Natural killer cell (primary cell): ENCODE results near the gene LAMC2. TPM values are rescaled to one million over a fixed set of nuclear protein-coding genes. Genes with fewer than 3 reads are reported as not detected.

Experiments
- ATAC-seq, 3 donors: fragments of 150-1000 bp in 2 of 3; fragments of 200-7000 bp in 1 of 3; cut with Tn5 transposase; 1 replicate in 1 of 3; 2 replicates in 2 of 3; pipeline ENCODE4 v1.10.0; 2021; ENCODE audit warnings: mild to moderate bottlenecking in 2 of 3, moderate library complexity in 2 of 3
- DNase-seq, 2 donors: peaks; one replicate each; pipeline versions ENCODE4 v3.0.0 to v3.0.0-alpha.2; 2013 to 2021; ENCODE audit warnings: mixed read lengths in 1 of 2
- H3K27ac ChIP-seq: one replicate; pipeline ENCODE4 v1.5.1; 2013; ENCODE audit warnings: mild to moderate bottlenecking, low read length
- H3K27me3 ChIP-seq: one replicate; pipeline ENCODE4 v1.6.1; 2013; ENCODE audit warnings: low read length; ENCODE audit not compliant: control insufficient read depth, insufficient read depth
- H3K36me3 ChIP-seq: one replicate; pipeline ENCODE4 v1.6.1; 2013; ENCODE audit warnings: low read length; ENCODE audit not compliant: control insufficient read depth, insufficient read depth
- H3K4me1 ChIP-seq: one replicate; pipeline ENCODE4 v1.6.1; 2013; ENCODE audit warnings: low read length; ENCODE audit not compliant: control insufficient read depth, insufficient read depth
- H3K4me3 ChIP-seq: one replicate; pipeline ENCODE4 v1.5.1; 2013; ENCODE audit warnings: low read length
- H3K9me3 ChIP-seq: one replicate; pipeline ENCODE4 v1.6.1; 2013; ENCODE audit warnings: low read length; ENCODE audit not compliant: control insufficient read depth, insufficient read depth
- H3K27ac Mint-ChIP-seq, 2 donors: one replicate each; pipeline ENCODE4 v1.8.0; 2022; ENCODE audit warnings: mild to moderate bottlenecking in 2 of 2, mixed read lengths in 2 of 2, moderate library complexity in 1 of 2
- H3K27me3 Mint-ChIP-seq, 2 donors: one replicate each; pipeline ENCODE4 v1.8.0; 2022; ENCODE audit warnings: low read depth in 2 of 2, mixed read lengths in 2 of 2
- H3K36me3 Mint-ChIP-seq: one replicate; pipeline ENCODE4 v1.8.0; 2022; ENCODE audit warnings: mixed read lengths
- H3K4me1 Mint-ChIP-seq, 2 donors: one replicate each; pipeline ENCODE4 v1.8.0; 2022; ENCODE audit warnings: mixed read lengths in 2 of 2
- H3K4me3 Mint-ChIP-seq: one replicate; pipeline ENCODE4 v1.8.0; 2022; ENCODE audit warnings: mild to moderate bottlenecking, moderate library complexity, mixed read lengths
- H3K9me3 Mint-ChIP-seq, 2 donors: one replicate each; pipeline ENCODE4 v1.8.0; 2022; ENCODE audit warnings: mixed read lengths in 2 of 2
- WGBS: methylation state at CpG from one replicate; pipeline ENCODE4 v1.1.7; 2013; ENCODE audit warnings: missing lambda C conversion rate; ENCODE audit not compliant: insufficient coverage; 5-methylcytosine and 5-hydroxymethylcytosine counted together
- intact Hi-C: fragments of 100-400 bp; cut with micrococcal nuclease; formaldehyde crosslinking; loops from one replicate; pipeline ENCODE4 v1.14.2; 2022
- total RNA-seq, 4 donors: library from RNA; stranded (reverse); fragments of 120-200 nt in 1 of 4; gene quantifications; one replicate each; pipeline versions ENCODE4 v1.2.3 to v1.2.4, GENCODE V29; 2013 to 2022
- TF ChIP-seq, protein P1 (sequence below): fragments of 200-600 bp; IDR thresholded peaks from one replicate; pipeline ENCODE4 v1.8.0; 2022; ENCODE audit warnings: antibody characterized with exemption

LAMC2 gene
- total RNA-seq, 3 donors from 2014 or later (not counting 1 experiment from before 2014, with no cell fraction given), result not detected

DNA sequence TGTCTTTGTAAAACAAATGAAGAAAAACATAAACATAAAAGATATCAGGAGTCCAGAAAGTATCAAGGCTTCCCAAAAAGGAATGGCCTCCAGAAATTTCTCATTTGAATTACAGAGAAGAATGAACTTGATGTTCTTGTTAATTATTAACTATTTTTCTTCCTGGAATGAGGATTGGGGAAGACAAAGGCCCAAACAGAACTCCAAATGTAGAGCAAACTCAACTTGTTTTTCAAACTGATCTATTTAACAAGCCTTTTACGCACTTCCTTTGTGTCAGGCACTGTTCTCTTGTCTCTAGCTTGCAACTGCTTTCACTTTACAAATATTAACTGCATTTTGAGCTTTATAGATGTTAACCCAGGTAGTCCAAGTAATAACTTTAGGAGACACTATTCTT lies 45.5 kb downstream of the LAMC2 start:
- H3K27me3 ChIP-seq, result no peaks in the 10 kb centered on the region
- H3K36me3 Mint-ChIP-seq, result no peaks in the 10 kb centered on the region
- H3K9me3 ChIP-seq, result no peaks in the 10 kb centered on the region
- DNase-seq, result no peak
- TF ChIP-seq, protein P1, sequence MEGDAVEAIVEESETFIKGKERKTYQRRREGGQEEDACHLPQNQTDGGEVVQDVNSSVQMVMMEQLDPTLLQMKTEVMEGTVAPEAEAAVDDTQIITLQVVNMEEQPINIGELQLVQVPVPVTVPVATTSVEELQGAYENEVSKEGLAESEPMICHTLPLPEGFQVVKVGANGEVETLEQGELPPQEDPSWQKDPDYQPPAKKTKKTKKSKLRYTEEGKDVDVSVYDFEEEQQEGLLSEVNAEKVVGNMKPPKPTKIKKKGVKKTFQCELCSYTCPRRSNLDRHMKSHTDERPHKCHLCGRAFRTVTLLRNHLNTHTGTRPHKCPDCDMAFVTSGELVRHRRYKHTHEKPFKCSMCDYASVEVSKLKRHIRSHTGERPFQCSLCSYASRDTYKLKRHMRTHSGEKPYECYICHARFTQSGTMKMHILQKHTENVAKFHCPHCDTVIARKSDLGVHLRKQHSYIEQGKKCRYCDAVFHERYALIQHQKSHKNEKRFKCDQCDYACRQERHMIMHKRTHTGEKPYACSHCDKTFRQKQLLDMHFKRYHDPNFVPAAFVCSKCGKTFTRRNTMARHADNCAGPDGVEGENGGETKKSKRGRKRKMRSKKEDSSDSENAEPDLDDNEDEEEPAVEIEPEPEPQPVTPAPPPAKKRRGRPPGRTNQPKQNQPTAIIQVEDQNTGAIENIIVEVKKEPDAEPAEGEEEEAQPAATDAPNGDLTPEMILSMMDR, result no peak
- WGBS, result 94% methylated on average over 1 of the region's 1 CpG
- H3K4me1 Mint-ChIP-seq, result no peaks in the 10 kb centered on the region
- no peak overlapping the region for H3K27ac Mint-ChIP-seq
- no peaks in the 10 kb centered on the region for H3K9me3 Mint-ChIP-seq
- intact Hi-C loops, result no loop called here
- H3K4me3 Mint-ChIP-seq, result no peak overlapping the region
- peaks cover 6 to 14% of the 10 kb centered on the region in 2 donors for H3K27me3 Mint-ChIP-seq
- H3K27ac ChIP-seq, result no peak overlapping the region
- H3K4me3 ChIP-seq, result no peak overlapping the region
- H3K36me3 ChIP-seq, result no peaks in the 10 kb centered on the region
- no peak for ATAC-seq
- H3K4me1 ChIP-seq, result no peaks in the 10 kb centered on the region

DNA sequence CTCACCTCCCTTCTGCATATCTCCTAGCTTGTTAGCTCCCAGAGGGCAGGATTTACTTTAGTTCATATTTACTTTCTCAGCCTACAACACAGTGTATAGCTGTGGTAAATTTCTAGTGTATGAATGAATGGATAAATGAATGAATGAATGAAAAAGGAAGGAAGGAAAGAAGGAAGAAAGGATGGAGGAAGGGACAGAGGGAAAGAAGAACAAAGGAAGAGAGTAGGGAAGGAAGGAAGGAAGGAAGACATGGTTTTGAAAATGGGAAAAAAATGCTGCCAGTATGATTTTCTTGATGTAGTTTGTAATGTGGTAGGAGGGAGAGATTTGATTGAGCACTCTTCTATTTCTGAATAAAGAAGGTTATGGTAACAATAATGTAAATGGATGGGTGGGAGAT lies 47.0 kb downstream of the LAMC2 start:
- Histone ChIP-seq H3K4me1 (no peaks in the 10 kb centered on the region), H3K4me3 (no peak overlapping the region), H3K27ac (no peak overlapping the region), H3K9me3 (no peaks in the 10 kb centered on the region), H3K36me3 (no peaks in the 10 kb centered on the region), H3K27me3 (no peaks in the 10 kb centered on the region)
- Mint-ChIP-seq H3K36me3 (no peaks in the 10 kb centered on the region), H3K27me3 (peaks cover 0 to 10% of the 10 kb centered on the region in 2 donors), H3K4me1 (no peaks in the 10 kb centered on the region), H3K4me3 (no peak overlapping the region), H3K9me3 (no peaks in the 10 kb centered on the region), H3K27ac (no peak overlapping the region)
- TF ChIP-seq, protein P1, result no peak
- ATAC-seq (no peak), DNase-seq (no peak)
- intact Hi-C loops, result no loop called here

GRCh38 chr1:183234660-183235476 lies 48.8 kb downstream of the LAMC2 start:
- Mint-ChIP-seq H3K4me1 (no peaks in the 10 kb centered on the region), H3K27me3 (peaks cover 3 to 11% of the 10 kb centered on the region in 2 donors), H3K9me3 (no peaks in the 10 kb centered on the region), H3K36me3 (no peaks in the 10 kb centered on the region), H3K27ac (no peak overlapping the region), H3K4me3 (no peak overlapping the region)
- WGBS, result 65% methylated on average over 15 of the region's 15 CpGs
- H3K9me3 ChIP-seq, result no peaks in the 10 kb centered on the region
- H3K27ac ChIP-seq, result no peak overlapping the region
- TF ChIP-seq, protein P1, result no peak
- intact Hi-C loops, result no loop called here
- no peaks in the 10 kb centered on the region for H3K36me3 ChIP-seq
- no peak overlapping the region for H3K4me3 ChIP-seq
- H3K27me3 ChIP-seq, result no peaks in the 10 kb centered on the region
- H3K4me1 ChIP-seq, result no peaks in the 10 kb centered on the region
- DNase-seq, result no peak
- ATAC-seq, result no peak

DNA sequence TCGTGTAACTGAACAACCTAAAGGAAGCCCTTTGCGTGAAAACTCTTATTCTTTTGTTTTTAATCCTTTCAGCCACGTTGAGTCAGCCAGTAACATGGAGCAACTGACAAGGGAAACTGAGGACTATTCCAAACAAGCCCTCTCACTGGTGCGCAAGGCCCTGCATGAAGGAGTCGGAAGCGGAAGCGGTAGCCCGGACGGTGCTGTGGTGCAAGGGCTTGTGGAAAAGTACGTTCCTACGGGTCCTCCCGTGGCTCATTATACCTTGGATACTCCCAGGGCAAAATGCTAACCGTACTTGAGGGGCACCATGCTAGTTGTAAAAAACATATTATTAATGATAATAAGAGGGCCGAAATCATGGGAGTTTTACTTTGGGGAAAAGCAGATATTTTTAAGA lies 49.4 kb downstream of the LAMC2 start:
- H3K9me3 Mint-ChIP-seq, result no peaks in the 10 kb centered on the region
- Histone ChIP-seq H3K36me3 (no peaks in the 10 kb centered on the region), H3K4me3 (no peak overlapping the region), H3K4me1 (no peaks in the 10 kb centered on the region), H3K27me3 (no peaks in the 10 kb centered on the region), H3K9me3 (no peaks in the 10 kb centered on the region), H3K27ac (no peak overlapping the region)
- no peak overlapping the region for H3K27ac Mint-ChIP-seq
- no peak overlapping the region for H3K4me3 Mint-ChIP-seq
- intact Hi-C loops, result no loop called here
- ATAC-seq (no peak), DNase-seq (no peak)
- 94% methylated on average over 14 of the region's 14 CpGs for WGBS
- H3K36me3 Mint-ChIP-seq, result no peaks in the 10 kb centered on the region
- peaks cover 3 to 17% of the 10 kb centered on the region in 2 donors for H3K27me3 Mint-ChIP-seq
- no peaks in the 10 kb centered on the region for H3K4me1 Mint-ChIP-seq
- TF ChIP-seq, protein P1, result no peak
